Activated CD8-positive, alpha-beta memory T cell treated with anti-CD3 and anti-CD28 coated beads for 48 hours (primary cell): ENCODE results near the gene FBXO42.
"Not testable (repeated sequence)": the region's sequence is repeated elsewhere in the genome, so short reads cannot be mapped to it uniquely, and the experiment has no call there.

Experiments used
- DNase-seq, 3 experiments: peaks; one replicate each; pipeline ENCODE4 v3.0.0-alpha.2; 2020; ENCODE audit warnings: low read depth in 2 of 3, low spot score in 2 of 3

Gene FBXO42

GRCh38 chr1:16222716-16223115, 129.6 kb downstream of the FBXO42 start:
- not testable (repeated sequence) for DNase-seq

GRCh38 chr1:16221499-16221898, 130.8 kb downstream of the FBXO42 start:
- DNase-seq, result no peak

- no peak for DNase-seq
These were observed 132.2 kb downstream of the FBXO42 start for GRCh38 chr1:16219968-16220500.

GRCh38 chr1:16218674-16219071, 133.6 kb downstream of the FBXO42 start:
- no peak for DNase-seq

- DNase-seq, result no peak
These were observed 134.1 kb downstream of the FBXO42 start for GRCh38 chr1:16218014-16218673.

- peak; percentile 80 to 87 (median 84) for DNase-seq
These were observed 135.1 kb downstream of the FBXO42 start for GRCh38 chr1:16217061-16217785.

GRCh38 chr1:16215882-16216753, 136.2 kb downstream of the FBXO42 start:
- peak in 1 of 3 experiments; percentile 34 for DNase-seq

- DNase-seq, result not testable (repeated sequence)
These were observed 137.0 kb downstream of the FBXO42 start for GRCh38 chr1:16215240-16215639.

- not testable (repeated sequence) for DNase-seq
These were observed 138.7 kb downstream of the FBXO42 start for GRCh38 chr1:16213544-16213943.

- DNase-seq, result no peak
These were observed 139.3 kb downstream of the FBXO42 start for GRCh38 chr1:16213013-16213412.

- DNase-seq, result no peak
These were observed 139.9 kb downstream of the FBXO42 start, which contains the start of gene ARHGEF19 for GRCh38 chr1:16212251-16212961. TSS of gene ARHGEF19 (minus strand) at chr1:16212652. CDS start at chr1:16209054, 3,598 bp downstream.

- no peak for DNase-seq
These were observed 140.5 kb downstream of the FBXO42 start for GRCh38 chr1:16211824-16212223.

- DNase-seq, result no peak
These were observed 141.7 kb downstream of the FBXO42 start for GRCh38 chr1:16210581-16210980.

GRCh38 chr1:16209847-16210407, 142.4 kb downstream of the FBXO42 start:
- DNase-seq, result no peak

- no peak for DNase-seq
These were observed 143.0 kb downstream of the FBXO42 start for GRCh38 chr1:16209132-16209846.

GRCh38 chr1:16208270-16208987, 143.9 kb downstream of the FBXO42 start:
- DNase-seq, result no peak

- DNase-seq, result no peak
These were observed 144.7 kb downstream of the FBXO42 start for GRCh38 chr1:16207318-16208269.
